Mammary epithelial cell (primary cell): ENCODE results near the gene FLCN.

ENCODE experiments used
- EZH2 ChIP-seq: IDR thresholded peaks from 2 replicates; pipeline ENCODE4 v1.6.1; 2012; ENCODE audit warnings: low read length, inconsistent platforms, borderline replicate concordance
- TF ChIP-seq, protein P1 (sequence below), 2 donors: IDR thresholded peaks in 1 of 2; conservative IDR thresholded peaks in 1 of 2; 2 replicates each; pipeline ENCODE4 v1.5.1; 2011 to 2012; ENCODE audit warnings: inconsistent platforms in 2 of 2, low read length in 2 of 2, mild to moderate bottlenecking in 2 of 2, control low read depth in 1 of 2, low read depth in 1 of 2; ENCODE audit not compliant: insufficient read depth in 1 of 2; ENCODE audit errors: extremely low read depth in 1 of 2

- TF ChIP-seq, protein P1, sequence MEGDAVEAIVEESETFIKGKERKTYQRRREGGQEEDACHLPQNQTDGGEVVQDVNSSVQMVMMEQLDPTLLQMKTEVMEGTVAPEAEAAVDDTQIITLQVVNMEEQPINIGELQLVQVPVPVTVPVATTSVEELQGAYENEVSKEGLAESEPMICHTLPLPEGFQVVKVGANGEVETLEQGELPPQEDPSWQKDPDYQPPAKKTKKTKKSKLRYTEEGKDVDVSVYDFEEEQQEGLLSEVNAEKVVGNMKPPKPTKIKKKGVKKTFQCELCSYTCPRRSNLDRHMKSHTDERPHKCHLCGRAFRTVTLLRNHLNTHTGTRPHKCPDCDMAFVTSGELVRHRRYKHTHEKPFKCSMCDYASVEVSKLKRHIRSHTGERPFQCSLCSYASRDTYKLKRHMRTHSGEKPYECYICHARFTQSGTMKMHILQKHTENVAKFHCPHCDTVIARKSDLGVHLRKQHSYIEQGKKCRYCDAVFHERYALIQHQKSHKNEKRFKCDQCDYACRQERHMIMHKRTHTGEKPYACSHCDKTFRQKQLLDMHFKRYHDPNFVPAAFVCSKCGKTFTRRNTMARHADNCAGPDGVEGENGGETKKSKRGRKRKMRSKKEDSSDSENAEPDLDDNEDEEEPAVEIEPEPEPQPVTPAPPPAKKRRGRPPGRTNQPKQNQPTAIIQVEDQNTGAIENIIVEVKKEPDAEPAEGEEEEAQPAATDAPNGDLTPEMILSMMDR (conservative IDR thresholded peaks at IDR 0.05 in 1 of 2, IDR thresholded peaks at IDR 0.05 in 1 of 2; ENCODE audit: extremely low read depth in 1 of 2, insufficient read depth in 1 of 2, low read depth in 1 of 2, low read length in 2 of 2) = peak; percentile 17 to 37
- TF ChIP-seq EZH2 = no peak
These were observed 33.2 kb upstream of the FLCN start for GRCh38 chr17:17269926-17270773.
